Fibroblast of villous mesenchyme (primary cell): Measurements from ENCODE around the gene EPHA6. TPM values are rescaled to one million over a fixed set of nuclear protein-coding genes. Genes with fewer than 3 reads are reported as not detected.

ENCODE experiments used
- DNase-seq: peaks from one replicate; pipeline ENCODE4 v3.0.0-alpha.2; 2010; ENCODE audit warnings: low read depth
- H3K4me3 ChIP-seq: 2 replicates; pipeline ENCODE4 v1.5.1; 2011; ENCODE audit warnings: low read depth, mild to moderate bottlenecking, low read length
- CTCF ChIP-seq: IDR thresholded peaks from 2 replicates; pipeline ENCODE4 v1.5.1; 2012; ENCODE audit warnings: low read depth, mild to moderate bottlenecking, low read length; ENCODE audit not compliant: insufficient read depth
- total RNA-seq: library from RNA; depleted of rRNA; stranded (reverse); fragments of >200 nt; gene quantifications from 2 replicates; pipeline ENCODE4 v1.2.3, GENCODE V29; 2012

EPHA6 gene
- total RNA-seq, 1 donor = 1.7 TPM

- peak; percentile 97 for TF ChIP-seq CTCF
- peak; percentile 67 for DNase-seq
- H3K4me3 ChIP-seq = no peak overlapping the region
Observed at GRCh38 chr3:97719156-97719821, 904.9 kb downstream of the EPHA6 start.

GRCh38 chr3:97720417-97720816 is 906.0 kb downstream of the EPHA6 start:
- no peak for DNase-seq
- no peak for TF ChIP-seq CTCF
- no peak overlapping the region for H3K4me3 ChIP-seq

- DNase-seq = no peak
- TF ChIP-seq CTCF = no peak
- H3K4me3 ChIP-seq = no peak overlapping the region
Observed at GRCh38 chr3:97721446-97721845, 907.1 kb downstream of the EPHA6 start.

- TF ChIP-seq CTCF = no peak
- no peak for DNase-seq
- no peak overlapping the region for H3K4me3 ChIP-seq
Observed at GRCh38 chr3:97736928-97737327, 922.5 kb downstream of the EPHA6 start.

GRCh38 chr3:97738761-97739160 is 924.4 kb downstream of the EPHA6 start:
- DNase-seq = no peak
- no peak for TF ChIP-seq CTCF

GRCh38 chr3:97742036-97742435 is 927.6 kb downstream of the EPHA6 start:
- no peak overlapping the region for H3K4me3 ChIP-seq
- no peak for TF ChIP-seq CTCF
- no peak for DNase-seq

More at GRCh38 chr3:97738761-97739160, 924.4 kb downstream of the EPHA6 start:
- H3K4me3 ChIP-seq = no peak overlapping the region

GRCh38 chr3:97744289-97744688 is 929.9 kb downstream of the EPHA6 start:
- DNase-seq = no peak
- TF ChIP-seq CTCF = no peak

More at GRCh38 chr3:97744289-97744688, 929.9 kb downstream of the EPHA6 start:
- H3K4me3 ChIP-seq = no peak overlapping the region
